Stimulated activated CD4-positive, alpha-beta T cell treated with anti-CD3 and anti-CD28 coated beads, Interleukin-12 subunit alpha, Interleukin-12 subunit beta, amount 100 ng/mL, for 4 hours (primary cell): ENCODE data around the gene TCFL5.

Experiments used
- DNase-seq: peaks from one replicate; pipeline ENCODE4 v3.0.0-alpha.2; 2020

Gene TCFL5

DNA sequence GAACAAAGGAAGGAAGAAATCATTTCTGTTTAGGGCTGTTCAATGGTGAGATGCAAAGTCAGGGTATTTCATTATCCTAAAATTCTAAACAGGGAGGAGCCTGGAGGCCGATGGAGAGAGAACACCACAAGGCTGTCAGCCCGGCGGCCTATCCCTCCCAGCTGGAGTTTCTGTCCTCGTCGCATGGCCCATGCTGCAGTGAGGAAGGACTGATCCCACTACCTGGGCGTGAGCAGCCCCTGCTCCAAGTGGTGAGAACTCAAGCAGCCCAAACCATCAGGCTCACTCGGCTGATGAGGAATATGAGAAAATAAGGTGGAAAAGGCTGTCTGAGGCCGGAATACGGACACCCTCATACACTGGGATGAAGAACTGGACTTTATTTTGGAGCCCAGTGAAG, 33.9 kb upstream of the TCFL5 start:
- no peak for DNase-seq

DNA sequence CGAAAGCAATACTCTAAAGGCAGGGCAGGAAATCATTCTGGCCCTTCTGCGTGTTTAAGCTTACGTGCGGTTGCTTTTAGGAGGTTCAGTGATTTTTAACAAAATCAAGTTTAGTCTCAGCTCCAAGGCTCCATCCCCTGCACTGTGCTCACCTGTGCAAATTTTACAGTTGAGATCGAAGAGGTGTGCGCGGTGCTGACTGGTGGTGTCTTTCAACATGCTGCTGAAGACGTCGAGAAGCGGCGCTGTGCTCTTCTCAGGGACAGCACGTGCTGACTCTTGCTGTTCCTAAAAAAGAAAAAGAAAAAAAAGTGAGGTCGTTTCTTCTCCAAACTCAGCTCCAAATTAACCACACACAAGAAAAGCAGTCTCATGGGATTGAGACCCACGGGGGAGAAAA, 32.6 kb upstream of the TCFL5 start:
- no peak for DNase-seq

GRCh38 chr20:62893700-62894099, 32.1 kb upstream of the TCFL5 start:
- no peak for DNase-seq

DNA sequence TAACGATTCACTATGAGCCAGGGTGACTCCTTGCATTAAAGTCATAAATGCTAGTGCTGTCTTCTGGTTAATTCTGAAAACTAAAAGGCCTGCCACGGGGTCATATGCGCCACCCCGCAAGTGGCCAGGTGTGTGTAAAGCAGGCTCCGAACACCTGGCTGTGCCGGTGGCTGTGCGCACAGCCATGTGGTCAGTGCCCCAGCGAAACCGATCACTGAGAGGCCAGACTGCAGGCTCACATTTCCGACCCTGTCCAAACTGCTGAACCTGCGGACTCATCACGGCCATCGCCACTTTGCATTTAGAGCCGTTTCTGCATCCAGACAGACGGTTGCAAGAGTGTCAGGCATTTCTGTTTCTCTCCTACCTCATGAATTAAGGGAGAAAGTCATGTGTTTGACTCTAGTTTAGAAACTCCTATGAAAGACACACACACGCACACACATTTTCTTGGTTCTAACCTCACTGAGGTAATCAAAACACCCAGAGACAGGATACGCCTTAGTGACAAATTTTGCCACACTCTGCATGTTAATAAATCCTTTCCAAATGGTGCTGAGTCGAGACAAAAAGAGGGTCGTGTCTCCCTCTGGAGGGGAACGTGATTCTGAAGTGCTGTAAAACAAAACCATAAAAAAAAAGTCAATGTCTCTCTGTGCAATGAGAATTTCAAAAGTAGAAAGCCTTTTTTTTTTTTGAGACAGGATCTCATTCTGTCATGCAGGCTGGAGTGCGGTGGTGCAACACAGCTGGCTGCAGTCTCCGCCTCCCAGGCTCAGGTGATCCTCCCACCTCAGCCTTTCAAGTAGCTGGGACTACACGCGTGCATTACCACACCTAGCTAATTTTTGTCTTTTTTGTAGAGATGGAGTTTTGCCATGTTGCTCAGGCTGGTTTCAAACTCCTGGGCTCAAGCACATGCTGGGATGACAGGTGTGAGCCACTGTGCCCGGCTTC, 31.0 kb upstream of the TCFL5 start:
- DNase-seq = no peak

DNA sequence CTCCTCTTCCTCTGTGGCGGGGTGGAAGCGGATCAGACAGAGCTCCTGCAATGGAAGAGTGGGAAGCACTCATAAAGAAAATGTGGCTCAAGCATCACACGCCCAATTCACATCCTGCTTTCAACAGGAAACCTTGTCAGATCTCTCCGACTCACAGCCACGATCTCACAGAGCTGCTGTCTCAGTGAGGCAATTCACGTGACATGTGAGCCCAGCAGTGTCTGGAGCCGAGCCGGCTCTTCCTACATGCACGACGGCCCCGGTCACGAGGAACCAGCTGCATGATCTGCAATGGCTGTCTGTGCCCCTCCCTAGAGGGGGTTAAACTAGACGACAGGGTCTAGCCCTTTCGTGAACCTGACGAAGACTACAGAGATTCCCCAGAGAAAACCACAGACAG, 29.5 kb upstream of the TCFL5 start:
- DNase-seq = no peak

- DNase-seq = no peak
These were observed 28.8 kb upstream of the TCFL5 start for GRCh38 chr20:62890444-62890843.

- no peak for DNase-seq
These were observed 28.2 kb upstream of the TCFL5 start for GRCh38 chr20:62889871-62890270.

DNA sequence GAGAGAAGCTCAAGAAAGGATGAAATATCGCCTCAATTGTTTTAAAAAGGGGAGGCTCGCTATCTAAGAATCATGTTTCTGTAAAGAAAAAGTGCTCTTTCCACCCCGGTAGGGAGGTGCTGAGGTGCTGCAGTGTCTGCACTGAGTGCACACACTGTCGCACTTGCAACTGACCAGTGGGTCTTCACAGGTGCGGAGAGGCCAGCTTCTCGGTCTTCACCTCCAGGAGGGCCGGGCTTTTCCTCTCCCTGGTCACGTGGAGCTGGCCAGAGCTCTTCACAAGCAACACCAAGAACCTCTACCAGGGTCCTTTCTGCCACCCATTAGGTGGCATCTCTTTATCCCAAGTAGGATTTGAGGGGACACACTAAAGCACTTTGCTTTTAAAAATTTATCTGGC, 27.8 kb upstream of the TCFL5 start:
- DNase-seq = no peak

DNA sequence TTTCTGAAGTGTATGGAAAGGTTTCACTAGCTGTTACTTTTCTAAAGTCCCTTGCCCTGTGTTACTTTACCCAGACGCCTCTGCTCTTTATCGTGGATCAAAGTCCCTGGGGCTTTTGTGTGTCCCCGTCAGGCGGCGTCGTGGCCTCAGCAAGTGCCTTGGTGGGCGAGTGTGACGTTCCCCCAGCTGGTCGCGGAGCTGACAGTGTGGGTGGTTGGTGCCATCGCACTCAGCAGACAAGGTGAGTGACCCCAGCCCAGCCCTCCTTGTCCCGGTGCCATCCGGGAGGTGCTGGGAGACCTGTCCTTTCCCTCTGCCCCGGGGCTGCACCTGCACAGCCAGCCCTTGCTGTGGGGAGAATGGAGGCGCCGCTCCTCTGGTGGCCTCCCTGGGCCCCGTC, 27.3 kb upstream of the TCFL5 start:
- DNase-seq = no peak

DNA sequence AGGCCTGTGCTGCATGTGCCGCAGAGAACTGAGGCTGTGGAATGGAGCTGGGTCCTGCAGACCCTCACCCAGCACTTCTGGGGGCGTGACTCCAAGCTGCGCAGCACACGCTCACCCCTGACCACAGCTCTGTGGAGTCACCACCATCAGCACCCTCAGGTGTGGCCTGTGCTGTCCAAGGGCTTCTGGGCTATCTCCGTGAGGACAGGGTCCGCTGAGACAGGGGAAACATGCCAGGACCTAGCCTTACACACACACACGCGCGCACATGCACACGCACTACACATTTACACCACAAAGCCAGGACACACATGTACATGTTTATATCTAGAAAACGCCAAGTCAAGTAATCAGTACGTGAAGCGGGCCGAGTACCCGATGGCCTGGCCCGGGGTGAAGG, 26.8 kb upstream of the TCFL5 start:
- DNase-seq = no peak

DNA sequence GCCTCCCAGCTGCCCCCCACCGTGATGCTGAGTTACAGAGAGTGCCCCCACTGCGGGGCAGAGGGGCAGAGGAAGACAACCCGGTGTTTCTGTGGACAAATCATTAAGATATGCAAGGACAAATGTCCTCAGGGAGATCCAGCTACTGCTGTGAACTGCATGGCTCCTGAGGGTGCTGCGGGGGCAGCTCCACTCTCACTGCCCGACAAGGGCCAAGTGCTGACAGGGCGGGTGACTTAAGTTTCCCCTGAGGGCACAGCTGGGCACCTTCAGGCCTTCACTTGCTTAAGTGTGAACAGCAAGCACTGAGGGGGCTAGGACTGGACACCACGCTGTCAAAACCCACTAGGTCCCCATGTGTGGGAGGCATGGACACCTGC, 26.2 kb upstream of the TCFL5 start:
- no peak for DNase-seq

- no peak for DNase-seq
These were observed 25.7 kb upstream of the TCFL5 start for GRCh38 chr20:62887152-62887859.

DNA sequence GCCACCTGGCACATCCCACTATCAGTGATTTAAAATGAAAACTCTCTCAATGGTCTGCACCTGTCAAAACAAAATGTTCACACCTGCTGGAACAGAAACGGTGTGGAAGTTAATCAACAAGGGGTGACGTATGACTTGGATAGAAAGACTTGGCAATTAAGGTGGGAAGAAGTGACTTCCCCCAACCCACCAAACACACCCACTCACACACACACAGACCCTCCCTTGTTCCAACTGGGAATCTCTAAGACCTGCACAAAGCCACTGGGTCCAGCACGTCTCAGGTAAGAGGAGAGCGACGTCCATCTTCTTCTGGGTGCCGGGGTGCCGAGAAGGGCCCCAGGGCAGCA, 25.1 kb upstream of the TCFL5 start:
- no peak for DNase-seq

DNA sequence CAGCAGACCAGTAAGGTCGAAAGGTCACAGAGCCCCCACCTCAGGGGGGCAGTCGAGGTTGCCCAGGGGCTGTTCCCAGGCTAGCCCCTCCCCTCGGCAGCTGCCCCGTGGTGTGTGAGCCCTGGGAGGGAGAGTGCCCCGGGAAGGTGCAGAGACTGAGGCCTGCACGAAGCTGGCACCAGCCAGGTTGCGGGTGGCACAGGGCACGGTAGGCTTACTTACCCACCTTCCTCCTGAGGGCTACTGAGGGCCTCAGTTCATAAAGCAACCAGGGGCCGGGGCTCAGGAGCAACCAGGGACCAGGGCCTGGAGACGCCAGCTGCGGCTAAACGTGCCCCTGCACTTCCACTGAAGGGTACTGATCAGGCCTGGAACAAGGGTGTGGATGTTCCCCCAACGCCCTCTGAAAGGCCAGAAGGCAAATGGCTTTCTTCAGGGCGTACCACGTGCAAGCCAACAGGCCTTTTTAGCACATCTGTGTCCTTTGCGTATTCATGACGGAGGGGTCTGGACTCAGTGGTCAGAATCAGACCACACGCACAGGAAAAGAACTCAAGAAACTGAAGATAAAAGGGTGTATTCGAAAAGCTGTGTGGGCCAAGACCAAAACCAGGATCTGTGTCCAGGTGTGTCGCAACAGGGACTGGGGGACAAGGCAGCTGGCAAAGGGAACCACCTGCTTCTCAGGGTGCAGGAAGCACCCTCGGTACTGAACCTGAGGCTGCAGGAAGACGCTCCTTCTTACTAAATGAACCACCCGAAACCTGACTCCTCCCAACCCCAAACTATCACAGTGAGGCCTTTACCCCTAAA, 24.5 kb upstream of the TCFL5 start:
- DNase-seq = no peak

DNA sequence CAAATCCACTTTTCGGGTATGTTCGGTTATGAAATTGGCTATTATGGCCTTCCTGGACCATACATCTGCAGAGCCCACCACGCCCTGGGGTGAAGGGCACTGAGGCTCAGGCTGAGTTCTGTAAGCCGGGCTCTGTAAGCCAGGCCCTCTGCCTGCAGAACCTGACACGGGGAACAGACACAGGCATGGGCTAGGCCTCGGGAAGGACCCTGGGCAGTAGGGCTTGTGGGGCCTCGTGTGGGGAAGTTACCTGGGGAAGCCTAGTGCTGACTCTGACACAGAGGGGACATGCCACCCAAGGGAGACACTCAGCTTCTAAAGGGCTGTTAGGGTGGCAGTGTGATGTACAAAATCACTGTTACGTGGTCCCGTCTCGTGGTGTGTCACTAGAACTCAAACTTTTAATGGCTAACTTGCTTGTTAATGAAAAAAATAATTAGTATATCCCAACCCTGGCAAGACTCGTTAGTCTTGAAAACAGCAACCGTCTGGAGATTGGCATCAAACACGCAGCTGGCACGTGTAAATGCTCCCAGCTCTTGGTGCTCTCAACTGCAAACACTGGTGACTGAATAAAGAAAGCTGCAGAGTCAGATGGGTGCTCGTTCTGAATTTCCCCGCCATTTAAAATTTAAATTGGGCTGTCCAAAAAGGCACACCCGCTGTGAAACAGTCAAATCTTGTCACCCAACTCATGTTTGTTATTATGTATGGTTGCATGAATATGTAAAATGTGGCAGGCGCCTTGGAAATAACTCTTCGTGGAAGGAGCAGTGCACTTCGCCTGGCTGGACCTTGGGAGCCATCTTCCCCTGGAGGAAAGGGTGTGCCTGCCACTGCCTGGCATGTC, 23.6 kb upstream of the TCFL5 start:
- no peak for DNase-seq

GRCh38 chr20:62884556-62884955, 22.9 kb upstream of the TCFL5 start:
- no peak for DNase-seq

DNA sequence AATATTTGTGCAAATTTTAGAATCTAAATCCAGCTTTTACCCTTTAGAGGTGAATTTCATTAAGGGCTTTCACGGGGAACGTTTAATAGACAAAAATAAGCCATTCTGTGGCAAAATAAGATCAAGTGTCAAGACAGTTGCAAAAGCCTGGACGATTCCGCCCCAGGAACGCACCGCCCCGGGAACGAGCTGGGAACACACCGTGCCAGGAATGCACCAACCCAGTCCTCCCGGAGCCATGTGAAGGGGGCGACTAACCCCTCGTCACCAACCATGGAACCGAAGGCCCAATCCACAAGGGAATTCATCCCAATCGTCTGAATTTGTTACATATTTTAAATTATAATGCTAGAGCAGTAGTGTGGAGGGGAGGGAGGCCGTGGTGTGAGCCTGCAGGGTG, 20.8 kb upstream of the TCFL5 start:
- DNase-seq = no peak

GRCh38 chr20:62881662-62882395, 20.2 kb upstream of the TCFL5 start:
- DNase-seq = no peak

GRCh38 chr20:62880935-62881661, 19.5 kb upstream of the TCFL5 start:
- DNase-seq = no peak

DNA sequence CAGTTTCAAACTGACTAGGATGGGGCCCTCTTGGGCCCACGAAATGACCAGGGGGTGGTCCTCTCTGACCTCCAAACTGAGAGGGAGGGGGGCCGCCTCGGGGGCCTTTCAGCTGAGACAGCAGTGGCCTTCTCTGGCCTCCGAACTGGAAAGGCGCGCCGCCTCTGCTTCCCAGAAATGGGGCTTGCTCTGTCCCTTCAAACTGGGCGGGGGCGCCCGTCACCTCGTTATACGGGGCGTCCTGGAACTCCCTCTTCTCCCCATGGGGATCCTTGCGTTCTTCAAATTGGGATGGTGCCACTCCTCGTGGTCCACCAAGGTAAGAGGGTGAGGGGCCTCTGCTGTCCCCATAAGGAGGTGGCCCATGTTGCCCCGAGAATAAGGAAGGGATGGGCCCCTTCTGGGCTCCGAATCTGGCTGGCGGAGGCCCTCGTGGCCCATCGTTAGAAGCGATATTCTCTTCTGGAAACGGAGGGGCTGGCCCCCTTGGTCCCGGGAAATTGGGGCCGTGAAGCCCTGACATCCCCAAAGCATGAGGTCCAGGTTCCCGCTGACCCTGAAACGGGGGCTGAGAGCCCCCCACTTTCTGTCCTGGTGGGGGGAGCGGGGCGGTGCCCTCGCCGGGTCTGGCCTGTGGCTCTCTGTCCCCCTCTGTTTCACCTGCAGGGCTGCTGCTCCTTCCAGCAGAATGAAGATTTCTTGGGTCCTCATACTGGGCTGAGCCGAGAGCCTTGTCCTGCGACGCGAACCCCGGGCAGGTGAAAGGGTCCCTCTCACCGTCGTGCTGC, 18.7 kb upstream of the TCFL5 start:
- DNase-seq = no peak
